OCI-LY7 (cell line): ENCODE data around the gene TCF12. TPM values are rescaled to one million over a fixed set of nuclear protein-coding genes. Genes with fewer than 3 reads are reported as not detected.
A peak's percentile ranks its signal among the peaks of the same experiment; 100 is the strongest.

ENCODE experiments used
- BruUV-seq: library from RNA; stranded (reverse); fragments of 400-500 nt; replicated peaks from 2 replicates; lab custom pipeline; 2021; lab: Mats Ljungman, UMichigan
- CTCF ChIA-PET: fragments of 300-600 bp; sonication (Branson Sonifier 250); formaldehyde crosslinking; loops from one replicate; lab custom pipeline; 2022; ENCODE audit warnings: antibody characterized with exemption; ENCODE audit not compliant: unreplicated experiment; lab: Charles Lee
- POLR2A ChIA-PET: fragments of 300-600 bp; sonication (Branson Sonifier 250); formaldehyde crosslinking; loops from one replicate; lab custom pipeline; 2022; ENCODE audit warnings: antibody characterized with exemption; lab: Charles Lee
- DNase-seq: peaks from one replicate; pipeline ENCODE4 v3.0.0-alpha.2; 2015; ENCODE audit warnings: low spot score
- H2AFZ ChIP-seq: fragments of 200-600 bp; sonication (generic), shearing (Covaris generic); 2 replicates; pipeline ENCODE4 v1.6.1; 2014; ENCODE audit warnings: mild to moderate bottlenecking, antibody characterized with exemption, low read length, moderate library complexity
- H3K27ac ChIP-seq: fragments of 200-600 bp; sonication (generic); 2 replicates; pipeline ENCODE4 v1.5.1; 2014; ENCODE audit warnings: mixed run types, low read depth, mild to moderate bottlenecking, moderate library complexity, low read length, inconsistent platforms; ENCODE audit not compliant: poor library complexity, severe bottlenecking
- H3K36me3 ChIP-seq: fragments of 200-600 bp; sonication (generic); 2 replicates; pipeline ENCODE4 v1.6.1; 2014; ENCODE audit warnings: mild to moderate bottlenecking, antibody characterized with exemption, low read length, moderate library complexity, mixed read lengths; ENCODE audit not compliant: insufficient read depth
- H3K4me1 ChIP-seq: fragments of 200-600 bp; sonication (generic); 2 replicates; pipeline ENCODE4 v1.5.1; 2014; ENCODE audit warnings: mild to moderate bottlenecking, low read length; ENCODE audit not compliant: insufficient read depth, poor library complexity, severe bottlenecking
- H3K4me2 ChIP-seq: fragments of 200-600 bp; sonication (generic); 2 replicates; pipeline ENCODE4 v1.6.1; 2014; ENCODE audit warnings: mild to moderate bottlenecking, low read length
- H3K4me3 ChIP-seq: fragments of 200-600 bp; sonication (generic); 2 replicates; pipeline ENCODE4 v1.5.1; 2014; ENCODE audit warnings: mild to moderate bottlenecking, low read depth, low read length; ENCODE audit not compliant: poor library complexity, severe bottlenecking
- H3K79me2 ChIP-seq: fragments of 200-600 bp; sonication (generic); 2 replicates; pipeline ENCODE4 v1.6.1; 2016; ENCODE audit warnings: low read depth, mild to moderate bottlenecking, low read length, moderate library complexity, mixed read lengths; ENCODE audit not compliant: insufficient read depth
- H3K9me2 ChIP-seq: fragments of 200-600 bp; sonication (generic); 2 replicates; pipeline ENCODE4 v1.6.1; 2016; ENCODE audit warnings: mild to moderate bottlenecking, low read length, mixed read lengths; ENCODE audit not compliant: insufficient read depth
- H3K9me3 ChIP-seq: fragments of 200-600 bp; sonication (generic); 2 replicates; pipeline ENCODE4 v1.6.1; 2014; ENCODE audit warnings: mild to moderate bottlenecking, mixed run types, low read length, mixed read lengths
- H4K20me1 ChIP-seq: fragments of 200-600 bp; sonication (generic); 2 replicates; pipeline ENCODE4 v1.6.1; 2014; ENCODE audit warnings: mild to moderate bottlenecking, antibody characterized with exemption, low read length, moderate library complexity, mixed read lengths; ENCODE audit not compliant: insufficient read depth
- CTCF ChIP-seq: fragments of 200-600 bp; sonication (generic); conservative IDR thresholded peaks from 2 replicates; pipeline ENCODE4 v1.5.1; 2014; ENCODE audit warnings: mild to moderate bottlenecking, antibody characterized with exemption, low read length, moderate library complexity, mixed read lengths
- EZH2phosphoT487 ChIP-seq: fragments of 200-600 bp; sonication (generic); IDR thresholded peaks from 2 replicates; pipeline ENCODE4 v1.6.1; 2018; ENCODE audit warnings: low read depth, borderline replicate concordance, mild to moderate bottlenecking, mixed run types, antibody characterized with exemption, low read length, moderate library complexity, mixed read lengths
- intact Hi-C: fragments of 100-400 bp; cut with micrococcal nuclease; formaldehyde crosslinking; loops from one replicate; pipeline ENCODE4 v1.10.0; 2022; ENCODE audit not compliant: unreplicated experiment
- total RNA-seq, 2 experiments: library from RNA; depleted of rRNA in 1 of 2; stranded (reverse); fragments of >200 nt in 1 of 2; shearing (Covaris generic) in 1 of 2; gene quantifications; 2 replicates each; pipeline ENCODE4 v1.2.3, GENCODE V29; 2014 to 2022

TCF12 gene
- total RNA-seq, 2 experiments from 2014 or later = 51.6 to 139 TPM

GRCh38 chr15:57245714-57246113 is 327.3 kb downstream of the TCF12 start:
- CTCF ChIA-PET = no interaction called here
- TSS peak; percentile 34 for BruUV-seq

GRCh38 chr15:57248074-57248473 is 329.6 kb downstream of the TCF12 start:
- Histone ChIP-seq H3K27ac (no peak overlapping the region), H4K20me1 (no peaks in the 10 kb centered on the region), H3K4me1 (no peaks in the 10 kb centered on the region), H2AFZ (no peak overlapping the region), H3K4me3 (no peak overlapping the region), H3K4me2 (no peak overlapping the region), H3K9me3 (no peaks in the 10 kb centered on the region), H3K9me2 (no peaks in the 10 kb centered on the region), H3K79me2 (no peaks in the 10 kb centered on the region), H3K36me3 (peaks cover 37% of the 10 kb centered on the region)
- BruUV-seq = no TSS peak
- ChIA-PET POLR2A (no interaction called here), CTCF (no interaction called here)
- intact Hi-C loops = no loop called here
- TF ChIP-seq CTCF (no peak), EZH2phosphoT487 (no peak)
- DNase-seq = no peak

More at GRCh38 chr15:57245714-57246113, 327.3 kb downstream of the TCF12 start:
- Histone ChIP-seq H3K4me3 (no peak overlapping the region), H3K79me2 (no peaks in the 10 kb centered on the region), H3K9me3 (no peaks in the 10 kb centered on the region), H3K4me2 (no peak overlapping the region), H3K36me3 (peaks cover 34% of the 10 kb centered on the region), H3K9me2 (no peaks in the 10 kb centered on the region), H3K27ac (no peak overlapping the region), H3K4me1 (no peaks in the 10 kb centered on the region), H2AFZ (no peak overlapping the region), H4K20me1 (no peaks in the 10 kb centered on the region)
- TF ChIP-seq CTCF = no peak
- no peak for TF ChIP-seq EZH2phosphoT487
- intact Hi-C loops = no loop called here
- POLR2A ChIA-PET = interaction anchor here (1.5 kb wide), 1 partner anchor 22 kb away, joined by 3 read pairs; no protein-coding TSS in a partner anchor
- DNase-seq = no peak

- no peak for DNase-seq
- no peaks in the 10 kb centered on the region for H4K20me1 ChIP-seq
- BruUV-seq = no TSS peak
- ChIA-PET CTCF (no interaction called here), POLR2A (interaction anchor here (0.6 to 1.2 kb wide), 4 partner anchors 10 to 45 kb away, joined by 3 to 4 read pairs (median 4); no protein-coding TSS in a partner anchor)
- H2AFZ ChIP-seq = no peak overlapping the region
- peaks cover 31% of the 10 kb centered on the region for H3K36me3 ChIP-seq
- intact Hi-C loops = no loop called here
- H3K79me2 ChIP-seq = no peaks in the 10 kb centered on the region
- no peaks in the 10 kb centered on the region for H3K4me1 ChIP-seq
- no peaks in the 10 kb centered on the region for H3K9me2 ChIP-seq
- no peak overlapping the region for H3K27ac ChIP-seq
- H3K9me3 ChIP-seq = no peaks in the 10 kb centered on the region
- TF ChIP-seq CTCF = no peak
- TF ChIP-seq EZH2phosphoT487 = no peak
- H3K4me2 ChIP-seq = no peak overlapping the region
- H3K4me3 ChIP-seq = no peak overlapping the region
Observed at GRCh38 chr15:57251308-57251707, 332.9 kb downstream of the TCF12 start.
